HT-29 (cell line): ENCODE results near the gene MST1. TPM values are rescaled to one million over a fixed set of nuclear protein-coding genes. Genes with fewer than 3 reads are reported as not detected.

Source experiments
- DNase-seq: peaks from one replicate; pipeline ENCODE4 v3.0.0-alpha.2; 2015; ENCODE audit warnings: low spot score
- small RNA-seq: library from RNA; depleted of rRNA; stranded (forward); fragments of <200 nt; gene quantifications from one replicate; pipeline ENCODE3, GENCODE V24; 2014
- total RNA-seq: library from RNA; depleted of rRNA; stranded (reverse); fragments of >200 nt; shearing (Covaris generic); gene quantifications from 2 replicates; pipeline ENCODE4 v1.2.3, GENCODE V29; 2014; rRNA removed

MST1 gene
- total RNA-seq, 1 experiment from 2014 or later, result 2.2 TPM

DNA sequence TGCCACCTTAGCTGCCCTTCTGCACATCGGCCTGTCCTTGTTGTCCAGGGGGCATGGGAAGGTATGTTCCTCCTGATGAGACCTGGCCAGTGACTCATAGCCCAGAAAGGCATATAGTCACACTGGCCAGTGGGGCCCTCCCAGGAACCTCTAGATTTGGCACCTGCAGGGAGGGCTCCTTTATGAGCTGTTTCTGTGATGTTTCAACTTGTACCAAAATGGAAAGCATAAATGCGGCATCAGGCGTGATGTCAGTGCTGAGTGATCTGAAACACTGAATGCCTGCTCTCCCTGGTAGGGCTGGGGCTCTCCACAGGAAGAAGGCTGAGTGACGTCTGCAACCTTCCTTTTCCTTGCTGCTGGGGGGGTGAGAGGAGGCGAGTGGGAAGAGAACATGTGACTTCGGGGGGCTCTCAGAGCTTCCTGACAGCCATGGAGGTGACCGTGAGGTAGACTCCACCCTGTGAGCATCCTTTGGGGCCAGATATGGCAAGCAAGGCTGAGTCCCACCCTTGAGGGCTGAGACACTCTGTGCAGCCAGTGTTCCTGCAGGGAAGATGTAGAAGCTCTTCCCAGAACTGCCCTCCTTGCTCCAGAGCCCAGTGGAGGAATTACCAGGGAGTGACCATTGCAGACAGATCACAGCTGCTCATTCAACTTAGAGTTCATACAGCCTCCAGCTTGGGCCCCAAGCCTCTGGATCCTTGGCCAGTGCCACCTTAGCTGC, 52.2 kb downstream of the MST1 start:
- no peak for DNase-seq

DNA sequence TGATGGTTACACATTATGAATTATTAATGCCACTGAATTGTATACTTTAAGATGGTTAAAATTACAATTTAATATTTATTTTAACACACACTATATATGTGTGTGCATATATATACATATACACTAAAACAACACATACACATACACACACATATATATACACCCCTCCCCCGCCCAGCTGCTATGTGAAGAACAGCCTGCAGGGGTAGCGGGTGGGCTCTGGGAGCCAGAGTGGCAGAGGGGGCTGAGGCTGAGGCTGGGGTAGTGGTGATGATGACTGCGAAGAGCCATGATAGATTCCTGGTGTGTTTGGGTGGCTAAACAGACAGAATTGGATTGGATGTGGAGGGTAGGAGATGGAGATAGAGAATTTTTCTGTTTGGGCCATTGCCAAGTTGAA, 54.5 kb downstream of the MST1 start:
- no peak for DNase-seq

Small RNA genes within 50 kb of the gene (small RNA-seq; reads per million reads assigned to genes)
- gene AMIGO3, result not detected

Other genes with a start within 250 kb of the MST1 start
- 64.2 and 72.9 TPM in 2 replicates for gene DAG1, start 219.2 kb downstream of the MST1 start, total RNA-seq
- not detected in 2 replicates for gene BSN, start 135.0 kb downstream of the MST1 start, total RNA-seq
- gene APEH, start 15.1 kb downstream of the MST1 start, total RNA-seq, result 246 and 254 TPM in 2 replicates
- gene RNF123, start 83 bp upstream of the MST1 start, total RNA-seq, result 22.4 and 24.3 TPM in 2 replicates
- 2.0 and 2.7 TPM in 2 replicates for gene AMIGO3, start 30.2 kb upstream of the MST1 start, total RNA-seq
- gene GMPPB, start 34.5 kb upstream of the MST1 start, total RNA-seq, result 40.0 and 45.1 TPM in 2 replicates
- 24.3 and 38.3 TPM in 2 replicates for gene IP6K1, start 97.1 kb upstream of the MST1 start, total RNA-seq
- gene CDHR4, start 110.4 kb upstream of the MST1 start, total RNA-seq, result 0.15 and 0.34 TPM in 2 replicates
- gene INKA1, start 113.8 kb upstream of the MST1 start, total RNA-seq, result 0.15 TPM in 1 of 2 replicates, not detected in the other
- gene UBA7, start 124.5 kb upstream of the MST1 start, total RNA-seq, result 5.1 and 6.1 TPM in 2 replicates
- 10.3 and 12.8 TPM in 2 replicates for gene TRAIP, start 167.1 kb upstream of the MST1 start, total RNA-seq
- not detected in 2 replicates for gene CAMKV, start 180.4 kb upstream of the MST1 start, total RNA-seq
- gene MST1R, start 214.4 kb upstream of the MST1 start, total RNA-seq, result 60.3 and 64.4 TPM in 2 replicates
- gene MON1A, start 240.3 kb upstream of the MST1 start, total RNA-seq, result 13.6 and 15.1 TPM in 2 replicates